Stimulated activated CD4-positive, alpha-beta T cell treated with anti-CD3 and anti-CD28 coated beads, TNF-alpha, amount 100 ng/mL, for 1 hour (primary cell): ENCODE measurements around the gene SIRT7.

Experiments used
- DNase-seq, 3 donors: peaks; one replicate each; pipeline ENCODE4 v3.0.0-alpha.2; 2020; ENCODE audit warnings: low read depth in 3 of 3, low spot score in 1 of 3

The SIRT7 gene

DNA sequence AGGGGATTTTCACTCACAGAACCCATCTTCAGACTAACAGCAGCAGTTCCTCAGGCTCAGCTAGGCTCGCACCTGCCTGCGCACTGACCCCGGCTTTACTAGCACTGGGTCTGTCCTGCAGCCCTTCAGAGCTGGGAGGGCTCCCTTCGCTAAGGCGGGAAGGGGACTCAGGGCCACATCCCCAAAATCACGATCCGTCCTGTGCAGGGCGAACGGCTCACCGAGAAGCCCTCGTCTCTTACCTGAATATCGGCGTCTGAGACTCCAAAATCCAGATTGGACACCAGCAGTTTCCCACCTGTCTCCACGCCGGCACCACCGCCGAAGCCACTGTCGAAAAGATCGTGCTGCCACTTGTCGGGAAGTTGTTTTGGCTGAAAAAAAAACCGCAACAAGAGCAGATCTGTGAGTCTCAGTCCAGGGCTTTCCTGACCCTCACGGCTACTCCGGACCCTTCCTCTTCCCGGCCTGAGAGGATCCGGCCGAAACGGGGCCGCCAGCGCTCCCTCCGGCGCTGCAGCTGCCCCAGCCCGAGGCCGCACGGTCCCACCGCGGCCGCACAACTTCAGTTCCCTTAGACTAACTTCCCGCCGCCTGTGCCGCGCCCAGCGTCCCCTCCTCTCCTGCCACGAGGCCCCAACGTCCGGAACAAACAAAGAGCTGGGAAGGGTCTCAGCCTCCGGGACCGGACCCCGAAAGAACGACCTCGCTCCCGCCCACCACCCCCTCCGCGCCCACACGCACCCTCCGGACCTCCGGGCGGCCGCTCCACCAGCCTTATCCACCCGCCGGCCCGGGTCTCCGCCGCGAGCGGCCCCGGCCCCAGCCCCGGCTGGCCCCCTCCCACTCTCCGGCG lies 27.3 kb downstream of the SIRT7 start:
- no peak for DNase-seq

DNA sequence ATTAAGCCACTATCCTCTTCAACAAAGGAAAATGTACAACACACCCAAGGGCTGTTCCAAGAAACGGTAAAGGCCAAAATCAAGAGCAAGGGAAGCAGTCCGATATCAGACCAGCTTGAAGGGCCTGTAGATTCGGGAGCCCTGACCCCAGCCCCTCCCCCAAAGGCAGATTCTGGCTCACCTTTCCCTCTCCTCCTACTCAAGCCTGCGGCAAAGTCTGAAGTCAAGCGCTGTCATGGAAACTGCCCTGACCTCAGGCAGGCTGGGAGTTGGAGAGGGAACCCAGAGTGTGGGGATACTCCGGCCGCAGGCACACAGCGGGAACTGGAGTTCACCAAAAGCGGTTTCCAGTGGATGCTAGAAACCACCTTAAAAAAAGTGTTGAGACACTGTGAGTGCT lies 28.4 kb downstream of the SIRT7 start:
- DNase-seq = no peak

DNA sequence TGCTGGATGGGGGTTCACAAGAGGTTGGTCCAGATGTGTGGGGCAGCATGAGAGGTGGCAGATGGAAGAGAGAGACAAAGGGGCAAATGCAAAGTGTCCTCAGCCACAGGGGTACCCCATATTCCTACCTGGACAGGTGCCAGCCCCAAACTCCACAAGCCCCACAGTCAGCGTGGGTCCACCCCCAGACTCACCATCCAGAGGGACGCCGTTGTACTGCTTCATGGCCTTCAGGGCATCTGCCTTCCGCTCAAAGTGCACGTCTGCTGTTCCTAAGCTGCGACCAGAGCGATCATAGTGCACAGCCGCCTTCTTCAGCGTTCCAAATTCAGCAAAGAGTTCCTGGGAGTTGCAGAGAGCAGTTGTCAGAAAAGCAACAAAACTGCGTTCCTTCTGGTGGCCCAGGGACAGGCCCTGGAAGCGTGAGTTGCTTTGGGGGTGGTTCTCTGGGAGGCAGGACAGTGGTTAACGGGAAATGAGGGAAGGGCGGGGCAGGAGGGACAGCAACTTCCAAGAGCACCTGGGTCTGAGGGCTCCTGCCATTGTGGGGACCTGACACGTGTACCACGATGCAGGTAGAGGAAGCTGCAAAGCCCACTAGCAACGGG lies 28.9 kb downstream of the SIRT7 start:
- no peak for DNase-seq

DNA sequence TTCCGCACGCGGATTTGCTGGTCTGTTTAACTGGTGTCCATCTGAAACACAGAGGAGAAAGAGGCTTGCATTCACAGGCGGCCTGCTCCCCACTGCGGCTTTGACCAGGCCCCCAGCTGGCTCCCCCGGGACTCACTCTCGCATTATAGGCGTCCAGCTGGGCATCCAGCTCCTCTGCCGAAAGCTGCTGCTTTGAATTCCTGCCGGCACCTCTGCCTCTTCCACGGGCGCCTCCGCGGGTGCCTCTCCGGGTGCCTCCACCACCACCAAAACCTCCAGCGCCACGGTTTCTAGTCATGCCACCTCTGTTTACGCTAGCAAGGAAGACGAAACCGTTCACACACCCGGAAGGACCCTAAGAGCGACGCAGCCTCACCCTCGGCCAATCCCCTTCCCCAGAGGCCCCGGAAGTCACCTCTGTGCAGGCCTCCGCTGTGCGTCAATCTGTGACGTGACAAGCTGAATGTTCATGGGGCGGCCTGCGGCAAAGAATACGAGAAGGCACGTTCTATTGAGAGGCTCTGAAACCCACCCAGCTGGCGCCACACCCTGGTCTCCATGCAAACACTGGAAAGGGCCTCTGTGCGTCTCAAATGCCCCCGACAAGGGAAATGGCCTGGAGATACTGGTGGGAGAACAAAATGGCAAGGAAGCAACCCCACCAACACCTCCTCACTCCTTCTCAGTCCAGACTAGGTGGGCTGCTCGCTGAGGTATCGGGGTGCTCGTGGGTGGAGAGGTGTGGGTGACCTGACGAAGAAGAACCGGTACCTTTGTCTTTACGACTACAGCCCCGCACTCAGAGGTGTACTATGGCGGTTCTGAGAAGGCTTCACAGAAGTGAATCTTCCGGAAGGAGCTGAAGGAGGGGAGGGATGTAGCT lies 29.6 kb downstream of the SIRT7 start:
- DNase-seq = no peak

DNA sequence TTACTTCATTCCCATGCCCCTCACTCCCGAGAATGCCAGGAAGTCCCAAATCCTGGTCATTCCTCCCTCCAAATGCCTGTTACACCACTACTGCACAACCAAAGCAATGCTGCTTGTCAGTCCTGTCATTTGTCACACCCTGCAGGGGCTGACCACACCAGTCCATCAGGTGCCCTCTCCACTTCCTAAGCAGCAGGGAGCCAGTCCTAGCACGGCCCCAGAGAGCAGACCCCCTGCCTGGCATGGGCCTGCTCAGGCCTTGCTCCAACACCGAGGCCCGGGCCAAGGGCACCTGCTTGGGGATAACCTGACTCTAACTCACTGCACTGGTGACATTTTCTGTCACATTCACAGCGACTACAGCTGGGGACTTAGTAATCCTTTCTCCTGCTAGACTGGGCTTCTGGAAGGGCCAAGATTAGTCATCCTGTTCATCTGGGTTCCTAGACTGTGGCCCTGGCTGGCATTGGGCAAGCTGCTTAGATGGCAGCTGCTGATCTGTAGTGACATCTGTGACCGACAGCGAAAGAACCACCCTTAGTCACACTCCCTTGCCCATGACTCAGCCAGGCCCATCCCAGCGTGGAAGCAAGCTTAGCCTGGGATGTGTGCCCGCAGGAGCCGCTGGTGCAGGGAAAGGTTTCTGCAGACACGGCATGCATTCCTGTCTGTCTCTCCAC lies 32.0 kb downstream of the SIRT7 start:
- no peak for DNase-seq

DNA sequence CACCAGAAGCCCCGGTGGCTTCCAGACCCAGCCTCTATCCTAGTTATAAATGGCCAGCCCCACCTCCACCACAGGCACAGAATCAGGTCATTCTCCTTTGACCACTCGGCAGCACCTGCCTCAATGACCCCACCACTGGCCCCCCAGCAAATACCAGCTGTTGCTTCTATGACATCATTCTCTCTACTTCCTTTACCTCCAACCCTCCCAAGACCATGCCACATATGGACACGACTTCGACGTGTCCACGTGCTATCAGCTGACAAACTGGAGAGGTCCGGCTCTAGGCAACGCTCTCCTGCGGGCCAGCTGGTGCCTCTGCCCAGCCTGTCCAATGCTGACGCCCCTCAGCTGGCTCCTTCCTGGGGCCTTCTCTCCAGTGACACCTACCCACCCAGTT lies 32.5 kb downstream of the SIRT7 start:
- DNase-seq = no peak

DNA sequence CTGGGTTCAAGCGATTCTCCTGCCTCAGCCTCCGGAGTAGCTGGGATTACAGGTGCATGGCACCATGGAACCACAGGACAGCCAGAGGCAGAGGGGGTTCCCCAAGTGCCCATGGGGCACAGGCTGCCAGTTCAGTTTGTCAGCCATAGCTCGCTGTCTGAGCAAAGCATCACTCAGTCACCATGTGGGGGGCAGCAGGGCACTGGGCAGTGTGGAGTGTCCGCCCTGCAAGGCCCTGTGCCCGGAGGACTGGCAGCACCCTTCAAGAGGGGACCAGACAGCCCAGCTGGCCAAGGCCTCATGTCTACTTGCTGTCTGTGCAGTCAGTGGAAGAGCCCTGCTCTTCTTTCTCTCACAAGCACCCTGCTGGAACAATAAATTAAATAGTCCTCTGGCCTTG lies 33.0 kb downstream of the SIRT7 start:
- DNase-seq = no peak

DNA sequence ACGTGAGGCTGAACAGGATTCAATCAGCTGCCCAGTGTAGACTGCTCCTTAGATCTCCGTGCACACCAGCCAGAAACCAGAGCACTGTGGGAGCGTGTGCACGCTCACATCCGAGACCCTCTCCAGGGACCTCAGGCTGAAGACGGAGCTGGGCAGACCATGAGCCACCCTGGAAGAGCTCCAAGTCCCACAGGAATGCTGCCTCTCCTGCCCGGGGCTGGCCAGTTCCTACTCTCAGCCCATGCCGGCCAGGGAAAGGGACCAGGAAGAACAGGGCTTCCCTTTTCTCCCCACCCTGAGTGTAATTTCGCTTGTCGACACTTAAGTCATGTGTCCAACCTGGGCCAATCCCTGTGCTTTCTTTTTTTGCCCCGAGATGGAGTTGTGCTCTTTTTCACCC lies 33.5 kb downstream of the SIRT7 start:
- DNase-seq = no peak

DNA sequence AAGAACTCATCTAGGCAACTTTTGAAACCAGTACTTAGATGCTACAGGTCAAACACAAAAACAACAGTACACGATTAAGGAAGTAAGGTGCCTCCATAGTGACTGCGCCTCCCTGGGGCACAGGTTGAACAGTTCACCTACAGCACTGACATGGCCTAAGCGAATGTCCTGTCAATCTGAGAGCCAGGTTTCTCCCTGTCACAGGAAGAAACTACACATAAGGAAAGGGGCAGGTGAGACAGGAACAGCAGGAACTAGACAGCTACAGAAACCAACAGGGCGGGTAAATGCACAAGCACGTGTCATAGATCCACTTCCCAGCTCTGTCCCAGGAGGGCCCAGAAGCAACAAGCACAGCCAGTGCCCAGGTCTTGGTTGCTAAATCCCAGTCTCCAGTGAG lies 38.9 kb downstream of the SIRT7 start:
- no peak for DNase-seq

DNA sequence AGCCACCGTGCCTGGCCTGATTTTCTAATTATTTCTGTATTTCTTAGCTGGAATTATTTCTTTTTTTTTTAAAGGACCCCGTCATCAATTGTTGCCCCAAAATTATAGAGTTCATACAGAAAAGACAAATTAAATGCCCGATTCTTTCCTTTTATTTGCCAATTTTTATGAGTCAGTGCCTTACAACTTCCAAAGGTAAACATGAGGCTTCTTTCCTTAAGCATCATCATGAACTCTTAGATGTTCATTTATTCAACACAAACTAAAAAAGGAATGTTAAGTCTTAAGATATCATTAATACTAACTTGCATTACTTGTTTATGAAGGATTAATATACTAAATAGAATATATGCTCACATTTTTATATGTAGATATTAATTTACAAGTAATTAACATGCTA lies 39.7 kb downstream of the SIRT7 start:
- DNase-seq = no peak

DNA sequence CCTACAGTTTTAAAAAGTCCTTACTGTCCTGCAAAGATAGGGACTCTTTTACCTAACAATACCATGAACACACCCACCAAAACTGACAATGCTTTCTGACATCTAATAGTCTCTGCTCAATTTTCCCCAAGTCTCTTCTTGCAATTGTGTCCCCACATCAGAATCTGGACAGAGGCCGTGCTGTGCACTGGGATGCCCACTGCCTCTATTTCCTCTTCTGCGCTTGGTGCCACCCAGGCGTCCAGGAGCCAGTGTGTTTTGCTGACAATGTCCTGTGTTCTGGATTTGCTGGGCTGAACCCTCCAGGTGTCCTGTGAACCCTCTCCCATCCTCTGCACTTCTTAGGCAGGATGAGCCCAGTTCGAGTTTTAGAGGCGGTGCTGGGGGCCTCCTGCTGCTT lies 40.4 kb downstream of the SIRT7 start:
- DNase-seq = no peak

DNA sequence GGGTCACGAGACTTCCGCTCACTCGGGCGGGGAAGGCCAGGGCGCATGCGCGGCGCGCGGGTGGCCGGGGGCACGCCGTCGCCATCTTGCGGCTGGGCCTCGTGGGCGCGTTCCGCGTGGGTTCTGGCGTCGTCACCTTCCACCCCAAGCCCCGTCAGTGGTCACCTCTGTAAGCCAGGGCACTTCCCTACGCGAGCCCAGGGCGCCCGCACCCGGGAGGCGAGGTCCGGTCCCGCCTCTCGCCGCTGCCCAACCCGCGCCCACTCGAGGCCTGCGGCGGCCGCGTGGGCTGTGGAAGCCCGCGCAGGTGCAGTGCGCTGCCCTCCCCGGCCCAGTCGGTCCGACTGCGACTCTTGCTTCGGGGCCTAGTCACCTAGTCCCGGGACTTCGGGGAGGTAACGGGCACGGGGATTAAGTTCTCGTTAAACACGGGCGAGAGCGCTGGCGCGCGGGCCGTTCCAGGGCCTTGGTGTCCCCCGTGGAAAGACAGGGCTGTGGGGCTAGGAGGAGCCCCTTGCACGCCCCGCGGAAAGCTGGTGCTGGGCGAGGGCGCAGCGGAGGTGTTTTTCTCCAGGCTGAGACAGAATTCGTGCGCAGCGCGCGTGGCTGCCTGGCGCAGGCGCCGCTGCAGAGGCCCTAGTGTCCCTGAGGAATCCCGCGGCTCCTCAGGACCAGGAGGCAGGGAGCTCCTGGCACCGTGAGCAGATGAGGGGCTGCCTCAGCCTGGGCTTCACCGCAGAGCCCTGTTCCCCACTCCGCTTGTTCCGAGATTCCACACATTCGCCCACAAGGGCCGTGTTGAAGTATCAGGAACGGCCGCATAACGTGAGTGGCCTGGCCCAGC lies 46.4 kb downstream of the SIRT7 start:
- peak; percentile 90 to 93 (median 93) for DNase-seq

DNA sequence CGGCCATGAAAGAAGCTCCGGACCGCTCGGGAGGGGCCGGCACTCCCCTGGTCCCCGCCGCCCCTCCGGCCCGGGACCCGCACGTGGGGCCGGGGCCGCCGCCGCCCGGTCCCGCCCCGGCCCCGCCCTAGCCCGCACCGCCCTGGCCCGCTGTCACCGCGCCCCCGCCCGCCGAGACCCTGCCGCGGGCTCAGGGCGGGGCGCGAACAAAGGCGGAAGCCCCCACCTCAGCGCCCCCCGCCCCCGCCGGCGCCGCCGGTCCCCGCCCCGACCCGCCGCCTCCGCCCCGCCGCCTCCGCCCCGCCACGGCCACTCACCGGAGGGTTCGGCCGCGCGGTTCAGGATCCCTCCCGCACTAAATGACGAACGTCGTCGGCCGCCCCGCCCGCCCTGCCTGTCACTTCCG lies 47.0 kb downstream of the SIRT7 start, which contains the start of gene ARHGDIA:
TSS of gene ARHGDIA (minus strand) at position 357 of the 406 bp plus-strand sequence. CDS start 1,407 bp downstream, outside the sequence.
- no peak for DNase-seq

DNA sequence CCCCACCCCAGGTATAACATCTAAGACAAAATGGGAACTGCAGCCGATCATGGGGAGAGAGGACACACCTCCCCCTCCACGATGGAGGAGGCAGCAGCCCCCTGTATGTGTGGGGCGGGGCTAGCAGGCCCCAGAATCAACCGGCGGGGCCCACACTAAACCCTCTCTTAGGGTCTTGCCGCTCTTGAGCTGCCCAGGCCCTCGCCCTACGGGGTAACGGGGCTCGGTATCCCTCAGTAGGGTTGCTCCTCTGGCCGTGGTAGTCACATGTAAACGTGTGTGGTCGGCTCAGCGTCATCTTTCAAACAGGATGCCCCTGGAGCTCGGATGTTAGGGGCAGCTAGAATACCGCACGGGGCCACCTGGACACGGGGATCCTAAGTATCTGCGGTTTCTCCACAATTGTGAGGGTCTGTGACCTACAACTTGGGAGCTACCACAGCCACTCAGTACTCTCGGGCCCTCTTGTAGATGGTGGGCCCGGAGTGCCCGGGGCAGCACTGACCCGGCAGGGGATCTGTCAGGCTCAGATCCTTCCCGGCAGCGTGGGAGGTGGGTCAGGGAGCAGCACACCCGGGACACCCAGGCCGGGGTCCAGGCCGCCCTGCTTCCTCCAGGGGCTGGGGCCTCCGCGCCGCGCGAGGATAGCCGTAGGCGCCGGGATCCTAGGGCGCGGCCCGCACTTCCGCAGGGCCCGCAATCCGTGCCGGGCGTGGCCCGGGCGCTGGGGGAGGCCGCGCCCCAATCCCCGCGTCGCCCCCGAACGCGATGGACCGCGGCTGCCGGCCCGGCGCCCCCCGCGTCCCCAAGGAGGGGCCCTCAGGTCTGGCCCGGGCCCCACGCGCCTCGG lies 47.6 kb downstream of the SIRT7 start:
- no peak for DNase-seq

DNA sequence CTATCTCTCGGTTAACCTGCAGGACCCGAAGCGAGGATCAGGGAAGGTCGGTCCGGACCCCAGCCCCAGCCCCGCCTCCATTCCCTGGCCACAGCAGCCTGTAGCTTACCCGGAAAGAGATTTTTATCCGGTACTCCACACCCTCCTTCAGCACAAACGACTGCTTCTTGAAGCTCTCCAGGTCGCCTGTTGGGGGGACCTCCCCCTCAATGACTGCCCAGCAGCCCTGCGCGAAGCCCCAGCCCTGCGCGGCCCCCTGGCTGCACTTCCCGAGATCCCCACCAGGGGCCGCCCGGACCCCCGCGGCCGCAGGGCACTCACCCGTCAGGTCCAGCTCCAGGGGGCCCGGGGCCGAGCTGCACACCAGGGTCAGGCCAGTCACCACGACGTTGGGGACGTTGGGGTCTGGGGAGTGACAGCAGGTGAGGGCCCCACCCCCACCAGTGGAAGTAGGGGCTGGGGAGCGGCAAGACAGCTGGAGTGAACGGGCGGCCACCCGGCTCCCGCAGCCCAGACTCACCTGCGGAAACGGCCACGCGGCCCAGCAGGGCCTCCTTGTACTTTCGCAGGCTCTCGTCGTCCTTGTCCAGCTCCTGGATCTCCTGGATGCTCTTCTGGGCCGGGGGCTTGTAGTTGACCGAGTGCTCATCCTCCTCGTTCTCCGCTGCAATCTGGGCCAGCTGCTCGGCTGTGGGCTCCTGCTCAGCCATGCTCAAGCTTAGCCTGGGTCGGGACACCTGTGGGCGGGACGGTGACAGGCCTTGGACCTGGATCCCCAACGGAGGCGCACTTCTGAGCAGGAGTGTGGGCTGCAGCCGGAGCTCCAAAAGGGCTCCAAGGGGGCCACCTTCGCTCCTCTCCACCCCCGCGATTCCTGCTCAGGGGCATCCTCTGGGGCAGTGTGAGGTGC lies 48.5 kb downstream of the SIRT7 start:
- no peak for DNase-seq

DNA sequence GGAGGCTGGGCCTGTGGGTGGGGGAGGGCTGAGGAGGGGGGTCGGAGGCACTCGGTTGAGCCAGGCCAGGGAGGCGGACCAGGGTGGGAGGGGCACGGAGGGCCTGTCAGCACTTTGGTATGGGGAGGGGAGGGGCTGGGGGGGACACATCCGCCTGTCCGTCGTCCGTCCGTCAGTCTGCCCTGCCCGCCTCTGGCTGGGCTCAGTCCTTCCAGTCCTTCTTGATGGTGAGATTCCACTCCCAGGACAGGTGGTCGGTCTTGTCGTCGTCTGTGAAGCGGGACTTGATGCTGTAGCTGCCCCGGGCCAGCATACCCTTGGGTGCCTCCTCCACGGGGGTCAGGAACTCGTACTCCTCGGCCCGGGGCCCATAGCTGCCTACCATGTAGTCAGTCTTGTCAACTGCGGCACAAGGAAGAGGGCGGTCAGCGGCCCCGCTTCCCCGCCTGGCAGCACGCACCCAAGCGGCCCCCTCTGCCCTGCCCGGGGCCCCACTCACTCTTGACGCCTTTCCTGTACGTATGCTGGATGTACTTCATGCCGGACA lies 49.2 kb downstream of the SIRT7 start:
- no peak for DNase-seq

DNA sequence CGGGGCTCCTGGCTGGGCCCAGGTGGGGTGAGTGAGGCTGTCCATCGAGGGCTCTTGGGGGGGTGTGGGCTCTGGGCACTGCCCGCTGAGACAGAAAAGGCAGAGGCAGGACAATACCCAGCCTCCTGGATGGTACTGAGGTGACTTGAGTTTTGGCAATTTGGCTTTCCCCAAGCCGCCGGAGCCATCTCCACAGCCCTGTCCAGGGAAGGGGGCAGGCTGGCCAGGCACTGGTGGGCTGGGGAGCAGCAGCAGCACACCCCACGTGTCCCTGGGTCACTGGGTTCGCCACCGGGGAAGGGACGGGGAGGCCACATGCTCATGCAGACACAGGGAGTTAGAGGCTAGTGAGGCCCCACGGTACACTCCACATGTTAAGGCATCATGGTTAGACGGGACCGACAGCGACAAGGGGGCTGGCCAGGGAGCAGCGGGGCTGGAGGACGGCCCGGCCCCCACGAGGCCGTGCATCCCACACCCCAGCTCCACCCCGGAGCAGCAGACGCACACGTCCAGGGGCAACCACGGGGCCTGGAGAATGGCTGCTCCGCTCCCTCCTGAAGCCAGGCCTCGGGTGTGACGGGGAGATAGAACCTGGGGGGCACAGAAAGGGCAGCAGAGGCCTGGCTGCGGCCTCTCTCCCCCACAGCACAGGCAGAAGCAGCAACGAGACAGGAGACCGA lies 49.8 kb downstream of the SIRT7 start:
- no peak for DNase-seq
